GM19193 (cell line): ENCODE data around the gene MRPS12.

Experiments used
- POLR2A ChIP-seq: IDR thresholded peaks from 4 replicates; pipeline ENCODE4 v1.6.1; 2011; ENCODE audit not compliant: insufficient read depth, insufficient read length; ENCODE audit errors: extremely low read depth

The MRPS12 gene

DNA sequence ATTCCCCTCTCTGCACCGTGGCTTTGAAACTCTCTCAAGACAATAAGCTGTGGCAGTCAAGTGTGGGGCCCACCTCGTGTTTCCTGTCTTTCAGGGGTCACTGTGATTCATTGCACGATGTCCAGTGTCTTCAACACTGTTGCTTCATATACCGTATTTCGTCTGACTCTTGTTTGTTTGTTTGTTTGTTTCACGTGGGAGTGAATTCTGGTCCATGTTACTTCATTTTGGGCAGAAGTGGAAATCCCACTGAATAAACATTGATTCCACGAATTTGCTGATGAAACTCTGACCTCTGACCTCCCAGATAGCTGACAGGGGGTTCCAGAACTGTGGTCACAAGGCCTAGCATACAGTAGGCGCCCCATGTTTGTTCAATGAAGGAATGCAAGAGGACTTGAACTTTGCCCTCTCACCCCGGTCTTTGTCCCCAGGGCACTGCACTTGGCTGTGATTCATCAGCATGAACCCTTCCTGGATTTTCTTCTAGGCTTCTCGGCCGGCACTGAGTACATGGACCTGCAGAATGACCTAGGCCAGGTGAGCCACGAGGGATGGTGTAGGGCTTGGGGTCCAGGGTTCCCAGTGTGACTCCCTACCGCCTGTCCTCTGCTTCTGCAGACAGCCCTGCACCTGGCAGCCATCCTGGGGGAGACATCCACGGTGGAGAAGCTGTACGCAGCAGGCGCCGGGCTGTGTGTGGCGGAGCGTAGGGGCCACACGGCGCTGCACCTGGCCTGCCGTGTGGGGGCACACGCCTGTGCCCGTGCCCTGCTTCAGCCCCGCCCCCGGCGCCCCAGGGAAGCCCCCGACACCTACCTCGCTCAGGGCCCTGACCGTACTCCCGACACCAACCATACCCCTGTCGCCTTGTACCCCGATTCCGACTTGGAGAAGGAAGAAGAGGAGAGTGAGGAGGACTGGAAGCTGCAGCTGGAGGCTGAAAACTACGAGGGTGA lies 25.9 kb upstream of the MRPS12 start:
- TF ChIP-seq POLR2A = no peak

GRCh38 chr19:38905620-38906019 lies 25.1 kb upstream of the MRPS12 start:
- TF ChIP-seq POLR2A = no peak

DNA sequence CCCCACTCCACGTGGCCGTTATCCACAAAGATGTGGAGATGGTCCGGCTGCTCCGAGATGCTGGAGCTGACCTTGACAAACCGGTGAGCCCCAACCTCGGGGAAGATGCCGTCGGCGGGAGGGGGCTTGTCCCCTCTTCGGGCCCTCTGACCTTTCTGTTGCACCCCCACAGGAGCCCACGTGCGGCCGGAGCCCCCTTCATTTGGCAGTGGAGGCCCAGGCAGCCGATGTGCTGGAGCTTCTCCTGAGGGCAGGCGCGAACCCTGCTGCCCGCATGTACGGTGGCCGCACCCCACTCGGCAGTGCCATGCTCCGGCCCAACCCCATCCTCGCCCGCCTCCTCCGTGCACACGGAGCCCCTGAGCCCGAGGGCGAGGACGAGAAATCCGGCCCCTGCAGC lies 23.5 kb upstream of the MRPS12 start:
- TF ChIP-seq POLR2A = no peak

- TF ChIP-seq POLR2A = no peak
Measured at GRCh38 chr19:38907670-38908069, 23.1 kb upstream of the MRPS12 start.

DNA sequence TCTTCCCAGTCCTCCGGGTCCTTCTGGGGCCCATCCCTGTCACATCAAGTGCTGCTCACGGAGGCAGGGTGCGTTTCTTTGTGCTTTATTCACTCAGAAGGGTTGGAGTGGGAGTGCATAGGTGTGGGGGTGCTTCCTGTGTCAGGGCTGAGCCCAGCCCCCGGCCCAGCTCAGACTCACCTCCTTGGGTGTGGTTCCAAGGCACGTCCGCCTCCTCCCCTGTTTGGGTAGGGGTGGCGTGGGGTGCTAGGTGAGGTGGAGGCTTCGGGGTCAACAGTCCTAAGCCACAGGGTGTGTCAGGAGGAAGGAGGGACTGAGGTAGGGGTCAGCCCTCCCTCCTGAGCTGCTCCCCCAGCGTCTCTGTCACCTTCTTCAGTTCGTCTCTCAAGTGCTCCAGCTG lies 21.8 kb upstream of the MRPS12 start:
- TF ChIP-seq POLR2A = no peak

- TF ChIP-seq POLR2A = no peak
Measured at GRCh38 chr19:38910488-38910887, 20.3 kb upstream of the MRPS12 start.

DNA sequence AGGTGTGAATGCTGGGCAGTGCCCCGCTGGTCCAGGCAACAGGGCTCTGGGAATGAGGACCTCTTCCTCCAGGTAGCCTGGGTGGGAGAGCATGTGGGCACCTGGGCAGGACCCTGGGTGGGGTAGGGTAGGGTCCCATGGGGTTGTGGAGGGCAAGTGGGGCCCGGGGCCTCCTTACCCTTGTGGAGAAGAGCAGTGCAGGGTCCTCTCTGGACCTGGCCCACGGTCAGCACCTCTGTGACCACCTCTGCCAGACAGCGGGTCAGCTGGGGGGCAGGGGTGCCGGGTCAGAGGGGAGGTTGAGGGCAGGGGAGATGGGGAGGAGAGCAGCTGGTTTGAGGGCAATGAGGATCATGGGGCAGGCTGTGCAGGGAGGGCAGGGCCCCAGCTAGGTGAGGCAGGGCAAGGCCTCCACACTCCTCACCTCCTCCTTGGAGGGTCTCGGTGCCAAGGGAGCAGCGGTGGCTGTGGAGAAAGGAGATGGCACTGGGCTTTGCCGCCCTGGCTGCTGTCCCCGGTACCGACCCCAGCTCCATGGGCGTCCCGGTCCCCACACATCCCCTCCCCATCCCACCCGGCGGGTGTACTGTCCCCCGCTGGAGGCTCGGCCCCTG lies 19.2 kb upstream of the MRPS12 start:
- no peak for TF ChIP-seq POLR2A

DNA sequence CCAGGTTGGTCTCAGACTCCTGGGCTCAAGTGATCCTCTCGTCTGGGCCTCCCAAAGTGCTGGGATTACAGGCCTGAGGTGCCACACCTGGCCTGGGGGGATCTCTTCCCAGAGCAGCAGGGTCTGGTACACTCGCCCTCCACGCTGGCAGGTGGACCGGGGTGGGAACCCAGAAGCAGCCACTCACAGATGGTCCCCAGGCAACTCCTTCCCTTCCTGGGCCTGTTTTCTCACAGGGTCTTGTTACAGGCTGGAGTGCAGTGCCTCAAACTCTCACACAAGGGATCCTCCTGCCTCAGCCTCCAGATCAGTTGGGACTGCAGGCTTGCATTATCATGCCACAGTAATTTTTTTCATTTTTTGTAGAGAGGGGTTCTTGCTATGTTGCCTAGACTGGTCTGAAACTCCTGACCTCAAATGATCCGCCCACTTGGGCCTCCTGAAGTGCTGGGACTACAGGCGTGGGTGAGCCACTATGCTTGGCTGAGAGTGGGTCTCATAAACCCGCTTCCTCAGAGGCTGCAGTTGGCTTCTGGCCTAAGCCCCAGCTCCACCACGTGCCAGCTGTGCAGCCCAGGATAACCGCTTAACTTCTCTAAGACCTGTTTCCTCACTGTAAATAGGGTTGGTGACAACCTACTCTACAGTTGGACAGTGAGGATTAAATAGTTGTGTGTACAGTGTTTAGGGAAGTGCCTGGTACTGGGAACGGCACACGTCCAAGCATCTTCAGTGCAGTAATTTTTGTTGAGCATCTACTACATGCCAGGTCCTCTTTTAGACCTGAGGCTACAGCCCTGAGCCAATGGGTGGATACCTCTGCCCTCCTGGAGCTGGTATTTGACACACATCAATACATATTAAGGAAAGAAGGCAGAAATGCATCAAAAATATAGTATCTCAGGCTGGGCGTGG lies 17.9 kb upstream of the MRPS12 start:
- TF ChIP-seq POLR2A = no peak

DNA sequence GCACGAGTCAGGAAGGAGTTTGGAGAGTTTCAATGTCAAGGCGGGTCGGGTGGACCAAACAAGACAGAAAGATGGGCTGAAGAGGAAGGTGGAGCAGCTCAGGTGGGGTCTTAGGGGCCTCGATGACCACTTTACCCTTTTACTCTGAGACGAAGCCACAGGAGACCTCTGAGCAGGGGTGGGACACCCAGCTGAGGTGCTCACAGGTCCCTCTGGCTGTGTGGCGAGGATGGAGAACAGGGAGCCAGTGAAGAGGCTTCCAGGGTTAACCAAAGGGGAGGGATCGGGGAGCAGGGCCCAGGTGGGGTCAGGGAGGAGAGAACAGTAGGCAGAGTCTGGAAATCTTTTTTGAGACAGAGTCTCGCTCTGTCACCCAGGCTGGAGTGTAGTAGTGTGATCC lies 16.8 kb upstream of the MRPS12 start:
- no peak for TF ChIP-seq POLR2A

GRCh38 chr19:38915329-38916321 lies 15.1 kb upstream of the MRPS12 start:
- no peak for TF ChIP-seq POLR2A

GRCh38 chr19:38917516-38917915 lies 13.2 kb upstream of the MRPS12 start:
- TF ChIP-seq POLR2A = no peak

DNA sequence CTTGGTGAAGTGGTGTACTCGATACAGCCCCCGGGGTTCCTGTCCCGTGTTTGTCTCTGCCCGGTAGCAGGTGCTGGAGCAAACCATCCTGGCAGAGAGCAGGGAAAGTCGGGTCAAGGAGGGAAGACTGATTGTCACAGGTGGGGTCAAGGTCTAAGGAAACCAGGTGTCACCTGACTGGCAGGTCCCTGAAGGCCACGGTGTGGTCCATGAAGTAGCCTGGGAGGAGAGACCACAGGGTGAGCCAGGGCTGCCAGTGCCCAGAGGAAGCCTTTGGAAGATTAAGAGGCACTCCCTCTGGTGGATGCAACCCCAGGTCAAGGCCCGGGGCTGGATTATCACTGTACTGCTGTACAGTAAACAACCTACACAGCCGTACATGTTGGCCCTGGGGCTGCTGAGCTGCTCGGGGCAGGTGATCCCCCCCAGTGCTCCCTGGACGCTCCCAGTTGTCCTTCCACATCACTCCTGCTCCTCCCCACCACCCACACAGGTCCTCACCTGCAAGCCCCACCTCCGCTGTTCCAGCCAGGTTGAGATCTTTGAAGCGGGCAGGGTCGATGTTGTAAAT lies 12.7 kb upstream of the MRPS12 start:
- no peak for TF ChIP-seq POLR2A

- no peak for TF ChIP-seq POLR2A
Measured at GRCh38 chr19:38918526-38918925, 12.2 kb upstream of the MRPS12 start.
